Left lung (tissue), 10 donors: Measurements from ENCODE around the gene TSGA10IP. TPM values are rescaled to one million over a fixed set of nuclear protein-coding genes. Genes with fewer than 3 reads are reported as not detected.

Source experiments
- ATAC-seq: fragments of 200-7000 bp; cut with Tn5 transposase; one replicate; pipeline ENCODE4 v1.9.1; 2020; ENCODE audit warnings: moderate library complexity
- DNase-seq, 4 donors: peaks; one replicate each; pipeline ENCODE4 v3.0.0-alpha.2; 2013 to 2020
- H3K27ac ChIP-seq, 2 donors: fragments of 200-600 bp; sonication (generic) in 1 of 2; one replicate each; pipeline versions ENCODE4 v1.5.0 to v1.8.0; 2020 to 2021
- H3K27me3 ChIP-seq, 2 donors: fragments of 200-600 bp; sonication (generic) in 1 of 2; one replicate each; pipeline versions ENCODE4 v1.5.0 to v1.8.0; 2020 to 2021
- H3K36me3 ChIP-seq, 2 donors: fragments of 200-600 bp; sonication (generic) in 1 of 2; one replicate each; pipeline versions ENCODE4 v1.5.0 to v1.8.0; 2020 to 2021
- H3K4me1 ChIP-seq, 2 donors: fragments of 200-600 bp; one replicate each; pipeline ENCODE4 v1.8.0; 2021
- H3K4me3 ChIP-seq, 2 donors: fragments of 200-600 bp; sonication (generic) in 1 of 2; one replicate each; pipeline versions ENCODE4 v1.5.0 to v1.8.0; 2020 to 2021; ENCODE audit warnings: mild to moderate bottlenecking in 1 of 2
- H3K9me3 ChIP-seq, 2 donors: fragments of 200-600 bp; sonication (generic) in 1 of 2; one replicate each; pipeline versions ENCODE4 v1.5.0 to v1.8.0; 2020 to 2021
- CTCF ChIP-seq, 2 donors: fragments of 200-600 bp; sonication (generic) in 1 of 2; IDR thresholded peaks; one replicate each; pipeline versions ENCODE4 v1.5.0 to v1.8.0; 2021; ENCODE audit warnings: antibody characterized with exemption in 2 of 2
- intact Hi-C, 2 donors: fragments of 100-400 bp; cut with DNase I; formaldehyde crosslinking; loops; one replicate each; pipeline versions ENCODE4 v1.11.2 to v1.14.2; 2022
- polyA plus RNA-seq, 6 donors: library from polyadenylated mRNA; unstranded; fragments of 120-200 nt; gene quantifications; one replicate each; pipeline ENCODE4 v1.2.1, GENCODE V29; 2013; ENCODE audit not compliant: insufficient read length in 6 of 6
- total RNA-seq, 2 donors: library from RNA; stranded (reverse); fragmentation: NEBNext Ultra II Directional; extraction: Animal tissue kit (Norgen Biotek cat#: 25700); gene quantifications; one replicate each; pipeline ENCODE4 v1.2.1, GENCODE V29; 2021
- donor health status: DM: no; HTN: yes; CAD: no.
- donor health status: DM: no; HTN: no; CAD: no.

TSGA10IP gene
- total and polyA plus RNA-seq, 8 donors: 0.26 to 1.0 (median 0.79) TPM; not detected in 3

GRCh38 chr11:65952052-65952521 is 6.8 kb downstream of the TSGA10IP start:
- TF ChIP-seq CTCF (IDR thresholded peaks at IDR 0.05): no peak
- intact Hi-C loops: no loop called here
- no peaks in the 10 kb centered on the region for H3K9me3 ChIP-seq
- no peaks in the 10 kb centered on the region for H3K4me1 ChIP-seq
- no peak overlapping the region for H3K4me3 ChIP-seq
- peaks cover 0 to 29% of the 10 kb centered on the region in 2 donors for H3K27me3 ChIP-seq
- H3K27ac ChIP-seq: no peak overlapping the region
- no peaks in the 10 kb centered on the region for H3K36me3 ChIP-seq
- no peak for ATAC-seq
- no peak for DNase-seq

GRCh38 chr11:65953471-65953870 is 8.2 kb downstream of the TSGA10IP start:
- peaks cover 0 to 20% of the 10 kb centered on the region in 2 donors for H3K27me3 ChIP-seq
- peak in 1 of 4 donors; percentile 72 for DNase-seq
- intact Hi-C loops: no loop called here
- TF ChIP-seq CTCF (IDR thresholded peaks at IDR 0.05): no peak
- H3K4me1 ChIP-seq: no peaks in the 10 kb centered on the region
- no peak overlapping the region for H3K27ac ChIP-seq
- no peaks in the 10 kb centered on the region for H3K9me3 ChIP-seq
- ATAC-seq: no peak
- H3K4me3 ChIP-seq: no peak overlapping the region
- H3K36me3 ChIP-seq: no peaks in the 10 kb centered on the region

- intact Hi-C loops: no loop called here
- no peak for TF ChIP-seq CTCF (IDR thresholded peaks at IDR 0.05)
- ATAC-seq (no peak), DNase-seq (no peak)
- H3K27ac ChIP-seq: no peak overlapping the region
- H3K36me3 ChIP-seq: no peaks in the 10 kb centered on the region
- H3K4me3 ChIP-seq: no peak overlapping the region
- peaks cover 0 to 20% of the 10 kb centered on the region in 2 donors for H3K27me3 ChIP-seq
- H3K9me3 ChIP-seq: no peaks in the 10 kb centered on the region
- no peaks in the 10 kb centered on the region for H3K4me1 ChIP-seq
Observed at GRCh38 chr11:65954771-65955170, 9.5 kb downstream of the TSGA10IP start.

GRCh38 chr11:65958291-65958690 is 13.0 kb downstream of the TSGA10IP start:
- no peak overlapping the region for H3K4me3 ChIP-seq
- DNase-seq: no peak
- no peak overlapping the region for H3K27ac ChIP-seq
- no peaks in the 10 kb centered on the region for H3K36me3 ChIP-seq
- peaks cover 10 to 17% of the 10 kb centered on the region in 2 donors for H3K4me1 ChIP-seq
- ATAC-seq: no peak
- no peaks in the 10 kb centered on the region for H3K9me3 ChIP-seq
- H3K27me3 ChIP-seq: peaks cover 0 to 19% of the 10 kb centered on the region in 2 donors
- no peak for TF ChIP-seq CTCF (IDR thresholded peaks at IDR 0.05)
- intact Hi-C loops: no loop called here

- Histone ChIP-seq H3K36me3 (peaks cover 0 to 6% of the 10 kb centered on the region in 2 donors), H3K9me3 (no peaks in the 10 kb centered on the region), H3K27me3 (peaks cover 0 to 16% of the 10 kb centered on the region in 2 donors), H3K4me1 (peaks cover 15 to 23% of the 10 kb centered on the region in 2 donors), H3K27ac (no peak overlapping the region), H3K4me3 (no peak overlapping the region)
- intact Hi-C loops: no loop called here
- peak in 1 of 4 donors; percentile 61 for DNase-seq
- no peak for TF ChIP-seq CTCF (IDR thresholded peaks at IDR 0.05)
- ATAC-seq: no peak
Observed at GRCh38 chr11:65958774-65959420, 13.6 kb downstream of the TSGA10IP start.
